ENCODE data around the gene FNDC11. TPM values are rescaled to one million over a fixed set of nuclear protein-coding genes. Genes with fewer than 3 reads are reported as not detected.

The FNDC11 gene
- total and polyA plus RNA-seq, 2 of the 13 experiments (the other 11 are each of a cell fraction or from before 2014, with no cell fraction given), result 0.07 TPM; not detected in 1

- H3K4me1 ChIP-seq (ENCODE audit: insufficient read depth, low read length), result peaks cover 37% of the 10 kb centered on the region
- H3K27ac ChIP-seq (ENCODE audit: extremely low read length, insufficient read depth, low read length), result no peak overlapping the region
- WGBS (ENCODE audit: low lambda C conversion rate), result 59% methylated on average over 22 of the region's 22 CpGs
- no peak for FAIRE-seq
- peaks cover 4 to 6% of the 10 kb centered on the region in 2 experiments; a peak in 3 of 5 replicates for H3K36me3 ChIP-seq (replicated peaks in 1 of 2; ENCODE audit: control insufficient read depth in 1 of 2, insufficient read depth in 2 of 2, low read length in 2 of 2)
- H3K4me2 ChIP-seq (ENCODE audit: low read depth, low read length), result no peak overlapping the region
- no peaks in the 10 kb centered on the region for H3K79me2 ChIP-seq (ENCODE audit: insufficient read depth, low read length)
- intact Hi-C loops (cut with micrococcal nuclease; ENCODE audit: unreplicated experiment), result no loop called here
- CTCF ChIA-PET (ENCODE audit: low intra/inter-chr PET ratio, low total read pairs), result no interaction called here
- ATAC-seq, result no peak
- H4K20me1 ChIP-seq (ENCODE audit: insufficient read depth, low read length), result no peaks in the 10 kb centered on the region
- H3K9ac ChIP-seq (ENCODE audit: insufficient read depth, low read depth, low read length), result no peak overlapping the region
- POLR2A ChIA-PET, result no interaction called here
- peaks cover 0 to 12% of the 10 kb centered on the region in 2 experiments; a peak in 2 of 5 replicates for H3K27me3 ChIP-seq (ENCODE audit: control insufficient read depth in 1 of 2, insufficient read depth in 2 of 2, low read length in 2 of 2)
- no peaks in the 10 kb centered on the region for H3K9me3 ChIP-seq (ENCODE audit: low read length)
- H2AFZ ChIP-seq (ENCODE audit: low read length), result no peak overlapping the region
- BruUV-seq (replicated peaks), result no TSS peak
- H3K4me3 ChIP-seq (replicated peaks in 1 of 3; ENCODE audit: insufficient read depth in 1 of 3, low read depth in 2 of 3, low read length in 3 of 3), result no peak overlapping the region
- in situ Hi-C loops (cut with HindIII; ENCODE audit: extremely low pct_ligation_motif_present, low pct_unique_long_range_greater_than_20kb), result no loop called here
- DNase-seq (ENCODE audit: low spot score), result no peak
- TF ChIP-seq TEAD3 (CRISPR knock-in tag; optimal IDR thresholded peaks at IDR 0.05; ENCODE audit: borderline replicate concordance) (no peak), ZNF333 (CRISPR knock-in tag; IDR thresholded peaks at IDR 0.05; ENCODE audit: borderline replicate concordance) (0 out of 2 replicates have a peak, but pooled peaks have one; percentile 48), ZNF331 (CRISPR knock-in tag; IDR thresholded peaks at IDR 0.05) (no peak), DZIP1 (CRISPR knock-in tag; IDR thresholded peaks at IDR 0.05) (0 out of 2 replicates have a peak, but pooled peaks have one; percentile 51), CC2D1A (CRISPR knock-in tag; IDR thresholded peaks at IDR 0.05) (no peak), GABPA (IDR thresholded peaks at IDR 0.05; ENCODE audit: low read depth, low read length) (0 out of 2 replicates have a peak, but pooled peaks have one; percentile 6), GABPA (CRISPR knock-in tag; IDR thresholded peaks at IDR 0.05; ENCODE audit: low read depth) (no peak), SIN3B (IDR thresholded peaks at IDR 0.05; ENCODE audit: low read length) (no peak), HOXA7 (CRISPR knock-in tag; IDR thresholded peaks at IDR 0.05) (no peak), ZNF883 (CRISPR knock-in tag; IDR thresholded peaks at IDR 0.05; ENCODE audit: not compliant biosample characterization) (peak; percentile 55), ZNF687 (CRISPR knock-in tag; IDR thresholded peaks at IDR 0.05) (peak; percentile 4; the same call in 1 of the 2 replicates), MTA1 (CRISPR knock-in tag; IDR thresholded peaks at IDR 0.05; ENCODE audit: borderline replicate concordance) (0 out of 2 replicates have a peak, but pooled peaks have one; percentile 15)
Observed at GRCh38 chr20:63585616-63586565, 31.9 kb downstream of the FNDC11 start.

All from HepG2 (cell line).